ENCODE results near the gene ANKLE1. TPM values are rescaled to one million over a fixed set of nuclear protein-coding genes. Genes with fewer than 3 reads are reported as not detected.

Gene ANKLE1
- total RNA-seq, 1 experiment from 2014 or later = 9.1 TPM

DNA sequence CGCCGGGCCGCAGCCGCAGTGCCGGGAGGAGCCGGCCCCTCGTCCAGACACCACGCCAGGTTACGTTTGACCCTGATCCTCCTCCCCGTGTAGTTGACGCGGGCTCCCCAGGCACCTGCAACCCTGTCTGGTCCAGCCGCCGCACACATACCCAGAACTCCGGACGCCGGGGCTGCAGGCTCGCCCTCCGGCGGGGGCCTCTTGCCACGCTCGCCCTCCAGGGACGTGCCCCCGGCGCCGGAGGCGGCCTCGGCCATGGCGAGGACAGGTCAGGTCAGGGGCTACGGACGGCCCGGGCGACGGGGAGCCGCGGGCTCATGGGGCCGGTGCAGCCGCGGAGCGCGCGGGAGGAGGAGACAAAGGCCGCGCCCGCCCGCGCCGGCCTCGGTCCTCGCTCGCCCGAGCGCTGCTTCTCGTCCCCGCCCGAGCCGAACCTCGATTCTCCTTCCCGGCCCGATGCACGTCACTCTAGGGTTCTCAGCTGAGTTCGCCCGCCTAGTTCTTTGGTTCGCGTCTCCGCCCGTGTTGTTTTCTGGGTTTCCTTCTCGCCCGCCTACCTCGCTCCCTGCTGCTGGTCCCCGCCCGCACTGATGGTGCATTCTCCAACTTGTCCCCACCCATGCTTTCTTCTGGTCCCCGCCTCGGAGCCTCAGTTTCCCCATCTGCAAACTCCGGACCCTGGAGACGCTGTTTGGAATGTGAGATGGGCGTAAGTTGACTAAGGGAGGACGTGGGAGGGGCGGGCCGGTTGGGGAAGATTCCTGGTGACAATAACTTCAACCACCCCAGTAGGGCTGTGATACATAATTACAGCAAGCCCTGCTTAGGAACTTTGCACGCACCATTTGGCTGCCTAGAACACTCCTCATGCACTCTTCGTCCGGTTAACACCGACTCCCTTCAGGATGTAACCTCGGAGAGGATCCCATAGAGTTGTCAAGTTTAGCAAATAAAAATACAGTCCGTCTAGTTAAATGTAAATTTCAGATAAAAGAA is 53.0 kb downstream of the ANKLE1 start, which contains the start of gene ANO8 (continued):
- TF ChIP-seq, protein P1, sequence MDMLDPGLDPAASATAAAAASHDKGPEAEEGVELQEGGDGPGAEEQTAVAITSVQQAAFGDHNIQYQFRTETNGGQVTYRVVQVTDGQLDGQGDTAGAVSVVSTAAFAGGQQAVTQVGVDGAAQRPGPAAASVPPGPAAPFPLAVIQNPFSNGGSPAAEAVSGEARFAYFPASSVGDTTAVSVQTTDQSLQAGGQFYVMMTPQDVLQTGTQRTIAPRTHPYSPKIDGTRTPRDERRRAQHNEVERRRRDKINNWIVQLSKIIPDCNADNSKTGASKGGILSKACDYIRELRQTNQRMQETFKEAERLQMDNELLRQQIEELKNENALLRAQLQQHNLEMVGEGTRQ (CRISPR knock-in tag; IDR thresholded peaks at IDR 0.05) = no peak
- TF ChIP-seq MYBL2 (CRISPR knock-in tag; IDR thresholded peaks at IDR 0.05) = no peak
- TF ChIP-seq, protein P2, sequence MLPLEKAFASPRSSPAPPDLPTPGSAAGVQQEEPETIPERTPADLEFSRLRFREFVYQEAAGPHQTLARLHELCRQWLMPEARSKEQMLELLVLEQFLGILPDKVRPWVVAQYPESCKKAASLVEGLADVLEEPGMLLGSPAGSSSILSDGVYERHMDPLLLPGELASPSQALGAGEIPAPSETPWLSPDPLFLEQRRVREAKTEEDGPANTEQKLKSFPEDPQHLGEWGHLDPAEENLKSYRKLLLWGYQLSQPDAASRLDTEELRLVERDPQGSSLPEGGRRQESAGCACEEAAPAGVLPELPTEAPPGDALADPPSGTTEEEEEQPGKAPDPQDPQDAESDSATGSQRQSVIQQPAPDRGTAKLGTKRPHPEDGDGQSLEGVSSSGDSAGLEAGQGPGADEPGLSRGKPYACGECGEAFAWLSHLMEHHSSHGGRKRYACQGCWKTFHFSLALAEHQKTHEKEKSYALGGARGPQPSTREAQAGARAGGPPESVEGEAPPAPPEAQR (CRISPR knock-in tag; IDR thresholded peaks at IDR 0.05) = no peak

DNA sequence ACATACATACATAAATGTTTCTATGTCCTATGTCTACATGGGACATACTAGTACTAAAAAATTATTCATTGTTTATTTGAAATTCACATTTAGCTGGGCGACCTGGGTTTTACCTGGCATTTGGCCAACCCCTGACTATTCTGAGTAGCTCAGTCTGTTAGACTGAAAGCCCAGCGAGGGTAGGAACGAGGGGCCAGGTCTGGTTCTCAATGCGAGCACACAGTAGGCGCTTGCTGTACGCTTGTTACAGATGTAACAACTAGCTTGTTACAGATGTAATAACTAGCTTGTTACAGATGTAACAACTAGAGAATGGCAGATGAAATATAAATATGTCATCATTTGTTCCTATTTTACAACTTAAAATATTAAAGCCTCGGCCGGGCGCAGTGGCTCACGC is 53.9 kb downstream of the ANKLE1 start:
- CTCF ChIA-PET = interaction anchor here (0.7 to 3.7 kb wide), 5 partner anchors 9 to 50 kb away, joined by 3 to 27 read pairs (median 5); partner anchors contain the start of gene DDA1
- H3K36me3 Mint-ChIP-seq = peaks cover 11% of the 10 kb centered on the region
- H3K4me3 Mint-ChIP-seq = peak overlapping the region; percentile 99
- peaks cover 41% of the 10 kb centered on the region for H3K4me1 Mint-ChIP-seq
- DNase-seq (ENCODE audit: low spot score) (no peak), ATAC-seq (no peak)
- POLR2A ChIA-PET = interaction anchor here (0.6 to 1.7 kb wide), 2 partner anchors 26 to 457 kb away, joined by 3 to 4 read pairs; partner anchors contain the start of gene DDA1
- peaks cover 2% of the 10 kb centered on the region; the same call in 1 of the 2 replicates for H3K27me3 Mint-ChIP-seq (ENCODE audit: low read depth)
- no peak overlapping the region for H3K27ac Mint-ChIP-seq
- peaks cover 5% of the 10 kb centered on the region for H3K9me3 Mint-ChIP-seq
- TF ChIP-seq ZNF232 (CRISPR knock-in tag; IDR thresholded peaks at IDR 0.05) (no peak), ZNF396 (CRISPR knock-in tag; IDR thresholded peaks at IDR 0.05; ENCODE audit: borderline replicate concordance) (no peak), RELA (CRISPR knock-in tag; IDR thresholded peaks at IDR 0.05; ENCODE audit: borderline replicate concordance) (no peak), MYBL2 (CRISPR knock-in tag; IDR thresholded peaks at IDR 0.05) (no peak), KAT7 (CRISPR knock-in tag; IDR thresholded peaks at IDR 0.05; ENCODE audit: borderline replicate concordance) (no peak), NFATC4 (CRISPR knock-in tag; IDR thresholded peaks at IDR 0.05) (no peak), ZNF317 (CRISPR knock-in tag; IDR thresholded peaks at IDR 0.05; ENCODE audit: borderline replicate concordance, low read depth) (no peak), ESRRA (CRISPR knock-in tag; IDR thresholded peaks at IDR 0.05; ENCODE audit: borderline replicate concordance) (no peak), ZNF423 (CRISPR knock-in tag; IDR thresholded peaks at IDR 0.05) (no peak)
- TF ChIP-seq, protein P3, sequence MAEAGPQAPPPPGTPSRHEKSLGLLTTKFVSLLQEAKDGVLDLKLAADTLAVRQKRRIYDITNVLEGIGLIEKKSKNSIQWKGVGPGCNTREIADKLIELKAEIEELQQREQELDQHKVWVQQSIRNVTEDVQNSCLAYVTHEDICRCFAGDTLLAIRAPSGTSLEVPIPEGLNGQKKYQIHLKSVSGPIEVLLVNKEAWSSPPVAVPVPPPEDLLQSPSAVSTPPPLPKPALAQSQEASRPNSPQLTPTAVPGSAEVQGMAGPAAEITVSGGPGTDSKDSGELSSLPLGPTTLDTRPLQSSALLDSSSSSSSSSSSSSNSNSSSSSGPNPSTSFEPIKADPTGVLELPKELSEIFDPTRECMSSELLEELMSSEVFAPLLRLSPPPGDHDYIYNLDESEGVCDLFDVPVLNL (CRISPR knock-in tag; IDR thresholded peaks at IDR 0.05; ENCODE audit: borderline replicate concordance, low read depth) = no peak
- TF ChIP-seq, protein P4, sequence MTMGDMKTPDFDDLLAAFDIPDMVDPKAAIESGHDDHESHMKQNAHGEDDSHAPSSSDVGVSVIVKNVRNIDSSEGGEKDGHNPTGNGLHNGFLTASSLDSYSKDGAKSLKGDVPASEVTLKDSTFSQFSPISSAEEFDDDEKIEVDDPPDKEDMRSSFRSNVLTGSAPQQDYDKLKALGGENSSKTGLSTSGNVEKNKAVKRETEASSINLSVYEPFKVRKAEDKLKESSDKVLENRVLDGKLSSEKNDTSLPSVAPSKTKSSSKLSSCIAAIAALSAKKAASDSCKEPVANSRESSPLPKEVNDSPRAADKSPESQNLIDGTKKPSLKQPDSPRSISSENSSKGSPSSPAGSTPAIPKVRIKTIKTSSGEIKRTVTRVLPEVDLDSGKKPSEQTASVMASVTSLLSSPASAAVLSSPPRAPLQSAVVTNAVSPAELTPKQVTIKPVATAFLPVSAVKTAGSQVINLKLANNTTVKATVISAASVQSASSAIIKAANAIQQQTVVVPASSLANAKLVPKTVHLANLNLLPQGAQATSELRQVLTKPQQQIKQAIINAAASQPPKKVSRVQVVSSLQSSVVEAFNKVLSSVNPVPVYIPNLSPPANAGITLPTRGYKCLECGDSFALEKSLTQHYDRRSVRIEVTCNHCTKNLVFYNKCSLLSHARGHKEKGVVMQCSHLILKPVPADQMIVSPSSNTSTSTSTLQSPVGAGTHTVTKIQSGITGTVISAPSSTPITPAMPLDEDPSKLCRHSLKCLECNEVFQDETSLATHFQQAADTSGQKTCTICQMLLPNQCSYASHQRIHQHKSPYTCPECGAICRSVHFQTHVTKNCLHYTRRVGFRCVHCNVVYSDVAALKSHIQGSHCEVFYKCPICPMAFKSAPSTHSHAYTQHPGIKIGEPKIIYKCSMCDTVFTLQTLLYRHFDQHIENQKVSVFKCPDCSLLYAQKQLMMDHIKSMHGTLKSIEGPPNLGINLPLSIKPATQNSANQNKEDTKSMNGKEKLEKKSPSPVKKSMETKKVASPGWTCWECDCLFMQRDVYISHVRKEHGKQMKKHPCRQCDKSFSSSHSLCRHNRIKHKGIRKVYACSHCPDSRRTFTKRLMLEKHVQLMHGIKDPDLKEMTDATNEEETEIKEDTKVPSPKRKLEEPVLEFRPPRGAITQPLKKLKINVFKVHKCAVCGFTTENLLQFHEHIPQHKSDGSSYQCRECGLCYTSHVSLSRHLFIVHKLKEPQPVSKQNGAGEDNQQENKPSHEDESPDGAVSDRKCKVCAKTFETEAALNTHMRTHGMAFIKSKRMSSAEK (CRISPR knock-in tag; IDR thresholded peaks at IDR 0.05; ENCODE audit: borderline replicate concordance) = no peak
- TF ChIP-seq, protein P5, sequence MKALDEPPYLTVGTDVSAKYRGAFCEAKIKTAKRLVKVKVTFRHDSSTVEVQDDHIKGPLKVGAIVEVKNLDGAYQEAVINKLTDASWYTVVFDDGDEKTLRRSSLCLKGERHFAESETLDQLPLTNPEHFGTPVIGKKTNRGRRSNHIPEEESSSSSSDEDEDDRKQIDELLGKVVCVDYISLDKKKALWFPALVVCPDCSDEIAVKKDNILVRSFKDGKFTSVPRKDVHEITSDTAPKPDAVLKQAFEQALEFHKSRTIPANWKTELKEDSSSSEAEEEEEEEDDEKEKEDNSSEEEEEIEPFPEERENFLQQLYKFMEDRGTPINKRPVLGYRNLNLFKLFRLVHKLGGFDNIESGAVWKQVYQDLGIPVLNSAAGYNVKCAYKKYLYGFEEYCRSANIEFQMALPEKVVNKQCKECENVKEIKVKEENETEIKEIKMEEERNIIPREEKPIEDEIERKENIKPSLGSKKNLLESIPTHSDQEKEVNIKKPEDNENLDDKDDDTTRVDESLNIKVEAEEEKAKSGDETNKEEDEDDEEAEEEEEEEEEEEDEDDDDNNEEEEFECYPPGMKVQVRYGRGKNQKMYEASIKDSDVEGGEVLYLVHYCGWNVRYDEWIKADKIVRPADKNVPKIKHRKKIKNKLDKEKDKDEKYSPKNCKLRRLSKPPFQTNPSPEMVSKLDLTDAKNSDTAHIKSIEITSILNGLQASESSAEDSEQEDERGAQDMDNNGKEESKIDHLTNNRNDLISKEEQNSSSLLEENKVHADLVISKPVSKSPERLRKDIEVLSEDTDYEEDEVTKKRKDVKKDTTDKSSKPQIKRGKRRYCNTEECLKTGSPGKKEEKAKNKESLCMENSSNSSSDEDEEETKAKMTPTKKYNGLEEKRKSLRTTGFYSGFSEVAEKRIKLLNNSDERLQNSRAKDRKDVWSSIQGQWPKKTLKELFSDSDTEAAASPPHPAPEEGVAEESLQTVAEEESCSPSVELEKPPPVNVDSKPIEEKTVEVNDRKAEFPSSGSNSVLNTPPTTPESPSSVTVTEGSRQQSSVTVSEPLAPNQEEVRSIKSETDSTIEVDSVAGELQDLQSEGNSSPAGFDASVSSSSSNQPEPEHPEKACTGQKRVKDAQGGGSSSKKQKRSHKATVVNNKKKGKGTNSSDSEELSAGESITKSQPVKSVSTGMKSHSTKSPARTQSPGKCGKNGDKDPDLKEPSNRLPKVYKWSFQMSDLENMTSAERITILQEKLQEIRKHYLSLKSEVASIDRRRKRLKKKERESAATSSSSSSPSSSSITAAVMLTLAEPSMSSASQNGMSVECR (CRISPR knock-in tag; IDR thresholded peaks at IDR 0.05; ENCODE audit: borderline replicate concordance) = no peak
- TF ChIP-seq, protein P1 (CRISPR knock-in tag; IDR thresholded peaks at IDR 0.05) = no peak
- TF ChIP-seq, protein P6, sequence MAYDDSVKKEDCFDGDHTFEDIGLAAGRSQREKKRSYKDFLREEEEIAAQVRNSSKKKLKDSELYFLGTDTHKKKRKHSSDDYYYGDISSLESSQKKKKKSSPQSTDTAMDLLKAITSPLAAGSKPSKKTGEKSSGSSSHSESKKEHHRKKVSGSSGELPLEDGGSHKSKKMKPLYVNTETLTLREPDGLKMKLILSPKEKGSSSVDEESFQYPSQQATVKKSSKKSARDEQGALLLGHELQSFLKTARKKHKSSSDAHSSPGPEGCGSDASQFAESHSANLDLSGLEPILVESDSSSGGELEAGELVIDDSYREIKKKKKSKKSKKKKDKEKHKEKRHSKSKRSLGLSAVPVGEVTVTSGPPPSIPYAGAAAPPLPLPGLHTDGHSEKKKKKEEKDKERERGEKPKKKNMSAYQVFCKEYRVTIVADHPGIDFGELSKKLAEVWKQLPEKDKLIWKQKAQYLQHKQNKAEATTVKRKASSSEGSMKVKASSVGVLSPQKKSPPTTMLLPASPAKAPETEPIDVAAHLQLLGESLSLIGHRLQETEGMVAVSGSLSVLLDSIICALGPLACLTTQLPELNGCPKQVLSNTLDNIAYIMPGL (CRISPR knock-in tag; IDR thresholded peaks at IDR 0.05) = no peak
- TF ChIP-seq, protein P7, sequence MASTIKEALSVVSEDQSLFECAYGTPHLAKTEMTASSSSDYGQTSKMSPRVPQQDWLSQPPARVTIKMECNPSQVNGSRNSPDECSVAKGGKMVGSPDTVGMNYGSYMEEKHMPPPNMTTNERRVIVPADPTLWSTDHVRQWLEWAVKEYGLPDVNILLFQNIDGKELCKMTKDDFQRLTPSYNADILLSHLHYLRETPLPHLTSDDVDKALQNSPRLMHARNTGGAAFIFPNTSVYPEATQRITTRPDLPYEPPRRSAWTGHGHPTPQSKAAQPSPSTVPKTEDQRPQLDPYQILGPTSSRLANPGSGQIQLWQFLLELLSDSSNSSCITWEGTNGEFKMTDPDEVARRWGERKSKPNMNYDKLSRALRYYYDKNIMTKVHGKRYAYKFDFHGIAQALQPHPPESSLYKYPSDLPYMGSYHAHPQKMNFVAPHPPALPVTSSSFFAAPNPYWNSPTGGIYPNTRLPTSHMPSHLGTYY (CRISPR knock-in tag; IDR thresholded peaks at IDR 0.05) = no peak

All from WTC11 (cell line).